WTC11 (cell line): ENCODE measurements around the gene MMP23B.

Experiments
- NFYB ChIP-seq: sonication (generic); formaldehyde crosslinking; conservative IDR thresholded peaks from 2 replicates; pipeline ENCODE4 v1.8.0; 2022; ENCODE audit warnings: low read depth, missing genetic modification reagents
- TEAD4 ChIP-seq: sonication (generic); formaldehyde crosslinking; IDR thresholded peaks from 2 replicates; pipeline ENCODE4 v1.8.0; 2022; ENCODE audit warnings: mild to moderate bottlenecking, missing genetic modification reagents
- ZNF121 ChIP-seq: sonication (generic); formaldehyde crosslinking; IDR thresholded peaks from 2 replicates; pipeline ENCODE4 v1.8.0; 2023; ENCODE audit warnings: missing genetic modification reagents
- ZNF416 ChIP-seq: fragments of 250-450 bp; sonication (Bioruptor Pico); IDR thresholded peaks from 2 replicates; pipeline ENCODE4 v1.9.0; 2021; ENCODE audit warnings: mild to moderate bottlenecking, inconsistent platforms
- TF ChIP-seq, protein P1 (sequence below): sonication (generic); formaldehyde crosslinking; IDR thresholded peaks from 2 replicates; pipeline ENCODE4 v1.8.1; 2022; ENCODE audit warnings: missing genetic modification reagents, borderline replicate concordance
- TF ChIP-seq, protein P2 (sequence below): sonication (generic); formaldehyde crosslinking; IDR thresholded peaks from 2 replicates; pipeline ENCODE4 v1.8.1; 2022; ENCODE audit warnings: low read depth, missing genetic modification reagents, borderline replicate concordance
- TF ChIP-seq, protein P3 (sequence below): sonication (generic); formaldehyde crosslinking; IDR thresholded peaks from 2 replicates; pipeline ENCODE4 v1.8.0; 2022; ENCODE audit warnings: mild to moderate bottlenecking, missing genetic modification reagents
- TF ChIP-seq, protein P4 (sequence below): fragments of 200-600 bp; IDR thresholded peaks from 2 replicates; pipeline ENCODE4 v1.8.0; 2022; ENCODE audit warnings: antibody characterized with exemption

DNA sequence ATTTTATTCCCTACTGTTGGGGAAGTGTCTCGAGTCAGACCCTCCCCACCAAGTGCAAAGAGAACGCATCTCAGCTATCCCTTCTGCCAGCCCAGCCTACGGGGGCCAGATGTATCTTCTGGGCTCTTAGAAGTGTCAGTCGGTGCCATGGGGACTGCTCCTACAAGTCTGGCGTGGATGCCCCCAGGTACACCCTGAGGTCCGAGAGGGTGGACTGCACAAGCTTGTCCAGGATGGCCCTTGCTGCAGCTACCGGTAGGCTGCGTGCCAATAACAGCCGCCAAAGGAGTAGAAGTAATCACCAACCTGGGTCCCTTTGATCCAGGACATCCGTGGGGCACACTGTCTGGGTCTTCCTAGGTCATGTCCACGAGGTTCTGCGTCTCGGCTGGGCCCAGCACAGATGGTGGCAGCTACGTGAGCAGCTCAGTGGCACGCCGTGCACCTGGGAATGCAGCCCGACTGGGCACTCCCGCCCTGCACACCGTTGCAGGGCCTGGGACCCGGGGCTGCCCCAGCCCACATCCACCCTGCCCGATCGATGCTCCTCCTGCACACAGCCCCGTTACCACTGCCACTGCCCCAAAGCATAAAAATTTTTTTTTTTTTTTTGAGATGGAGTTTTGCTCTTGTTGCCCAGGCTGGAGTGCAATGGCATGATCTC is 48.5 kb upstream of the MMP23B start:
- TF ChIP-seq, protein P1, sequence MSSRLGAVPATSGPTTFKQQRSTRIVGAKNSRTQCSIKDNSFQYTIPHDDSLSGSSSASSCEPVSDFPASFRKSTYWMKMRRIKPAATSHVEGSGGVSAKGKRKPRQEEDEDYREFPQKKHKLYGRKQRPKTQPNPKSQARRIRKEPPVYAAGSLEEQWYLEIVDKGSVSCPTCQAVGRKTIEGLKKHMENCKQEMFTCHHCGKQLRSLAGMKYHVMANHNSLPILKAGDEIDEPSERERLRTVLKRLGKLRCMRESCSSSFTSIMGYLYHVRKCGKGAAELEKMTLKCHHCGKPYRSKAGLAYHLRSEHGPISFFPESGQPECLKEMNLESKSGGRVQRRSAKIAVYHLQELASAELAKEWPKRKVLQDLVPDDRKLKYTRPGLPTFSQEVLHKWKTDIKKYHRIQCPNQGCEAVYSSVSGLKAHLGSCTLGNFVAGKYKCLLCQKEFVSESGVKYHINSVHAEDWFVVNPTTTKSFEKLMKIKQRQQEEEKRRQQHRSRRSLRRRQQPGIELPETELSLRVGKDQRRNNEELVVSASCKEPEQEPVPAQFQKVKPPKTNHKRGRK (CRISPR knock-in tag) = no peak
- TF ChIP-seq NFYB (CRISPR knock-in tag) = no peak
- TF ChIP-seq, protein P2, sequence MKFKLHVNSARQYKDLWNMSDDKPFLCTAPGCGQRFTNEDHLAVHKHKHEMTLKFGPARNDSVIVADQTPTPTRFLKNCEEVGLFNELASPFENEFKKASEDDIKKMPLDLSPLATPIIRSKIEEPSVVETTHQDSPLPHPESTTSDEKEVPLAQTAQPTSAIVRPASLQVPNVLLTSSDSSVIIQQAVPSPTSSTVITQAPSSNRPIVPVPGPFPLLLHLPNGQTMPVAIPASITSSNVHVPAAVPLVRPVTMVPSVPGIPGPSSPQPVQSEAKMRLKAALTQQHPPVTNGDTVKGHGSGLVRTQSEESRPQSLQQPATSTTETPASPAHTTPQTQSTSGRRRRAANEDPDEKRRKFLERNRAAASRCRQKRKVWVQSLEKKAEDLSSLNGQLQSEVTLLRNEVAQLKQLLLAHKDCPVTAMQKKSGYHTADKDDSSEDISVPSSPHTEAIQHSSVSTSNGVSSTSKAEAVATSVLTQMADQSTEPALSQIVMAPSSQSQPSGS = no peak
- TF ChIP-seq ZNF121 (CRISPR knock-in tag) = no peak
- TF ChIP-seq, protein P3, sequence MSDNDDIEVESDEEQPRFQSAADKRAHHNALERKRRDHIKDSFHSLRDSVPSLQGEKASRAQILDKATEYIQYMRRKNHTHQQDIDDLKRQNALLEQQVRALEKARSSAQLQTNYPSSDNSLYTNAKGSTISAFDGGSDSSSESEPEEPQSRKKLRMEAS (CRISPR knock-in tag) = no peak
- no peak for TF ChIP-seq TEAD4 (CRISPR knock-in tag)
- TF ChIP-seq, protein P4, sequence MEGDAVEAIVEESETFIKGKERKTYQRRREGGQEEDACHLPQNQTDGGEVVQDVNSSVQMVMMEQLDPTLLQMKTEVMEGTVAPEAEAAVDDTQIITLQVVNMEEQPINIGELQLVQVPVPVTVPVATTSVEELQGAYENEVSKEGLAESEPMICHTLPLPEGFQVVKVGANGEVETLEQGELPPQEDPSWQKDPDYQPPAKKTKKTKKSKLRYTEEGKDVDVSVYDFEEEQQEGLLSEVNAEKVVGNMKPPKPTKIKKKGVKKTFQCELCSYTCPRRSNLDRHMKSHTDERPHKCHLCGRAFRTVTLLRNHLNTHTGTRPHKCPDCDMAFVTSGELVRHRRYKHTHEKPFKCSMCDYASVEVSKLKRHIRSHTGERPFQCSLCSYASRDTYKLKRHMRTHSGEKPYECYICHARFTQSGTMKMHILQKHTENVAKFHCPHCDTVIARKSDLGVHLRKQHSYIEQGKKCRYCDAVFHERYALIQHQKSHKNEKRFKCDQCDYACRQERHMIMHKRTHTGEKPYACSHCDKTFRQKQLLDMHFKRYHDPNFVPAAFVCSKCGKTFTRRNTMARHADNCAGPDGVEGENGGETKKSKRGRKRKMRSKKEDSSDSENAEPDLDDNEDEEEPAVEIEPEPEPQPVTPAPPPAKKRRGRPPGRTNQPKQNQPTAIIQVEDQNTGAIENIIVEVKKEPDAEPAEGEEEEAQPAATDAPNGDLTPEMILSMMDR = no peak
- TF ChIP-seq ZNF416 (CRISPR knock-in tag) = no peak
